Measurements from ENCODE around the gene CCNA1. TPM values are rescaled to one million over a fixed set of nuclear protein-coding genes. Genes with fewer than 3 reads are reported as not detected.

Gene CCNA1
- total RNA-seq, 1 experiment from 2014 or later, result not detected

GRCh38 chr13:36453516-36453915 is 21.2 kb downstream of the CCNA1 start:
- DNase-seq (ENCODE audit: low spot score), result peak; percentile 43

- no peak for DNase-seq (ENCODE audit: low spot score)
These were observed 21.8 kb downstream of the CCNA1 start for GRCh38 chr13:36454121-36454520.

- DNase-seq (ENCODE audit: low spot score), result no peak
These were observed 22.7 kb downstream of the CCNA1 start for GRCh38 chr13:36454987-36455386.

- DNase-seq (ENCODE audit: low spot score), result no peak
These were observed 24.3 kb downstream of the CCNA1 start for GRCh38 chr13:36456577-36456976.

- no peak for DNase-seq (ENCODE audit: low spot score)
These were observed 29.2 kb downstream of the CCNA1 start for GRCh38 chr13:36461506-36461905.

GRCh38 chr13:36475468-36475867 is 43.2 kb downstream of the CCNA1 start:
- peak; percentile 47 for DNase-seq (ENCODE audit: low spot score)

- DNase-seq (ENCODE audit: low spot score), result no peak
These were observed 44.4 kb downstream of the CCNA1 start for GRCh38 chr13:36476661-36477060.

GRCh38 chr13:36480726-36481427 is 48.6 kb downstream of the CCNA1 start:
- no peak for DNase-seq (ENCODE audit: low spot score)

- no peak for DNase-seq (ENCODE audit: low spot score)
These were observed 57.8 kb downstream of the CCNA1 start for GRCh38 chr13:36490055-36490454.

Other genes with a start within 250 kb of the CCNA1 start
- gene SOHLH2, start 217.9 kb upstream of the CCNA1 start, total RNA-seq (2014; rRNA removed; shearing (Covaris generic)), result not detected in 2 replicates
- not detected in 2 replicates for gene CCDC169, start 134.7 kb upstream of the CCNA1 start, total RNA-seq (2014; rRNA removed; shearing (Covaris generic))
- not detected in 2 replicates for gene SPART, start 86.1 kb upstream of the CCNA1 start, total RNA-seq (2014; rRNA removed; shearing (Covaris generic))
- not detected in 2 replicates for gene SERTM1, start 241.5 kb downstream of the CCNA1 start, total RNA-seq (2014; rRNA removed; shearing (Covaris generic))